IMR-90 (cell line): ENCODE data around the gene ZNF691. TPM values are rescaled to one million over a fixed set of nuclear protein-coding genes. Genes with fewer than 3 reads are reported as not detected.
"Not testable (repeated sequence)": the region's sequence is repeated elsewhere in the genome, so short reads cannot be mapped to it uniquely, and the experiment has no call there.

Experiments used
- ATAC-seq: fragments of 200-7000 bp; cut with Tn5 transposase; 2 replicates; pipeline ENCODE4 v1.9.1; 2020; ENCODE audit warnings: low read depth, mild to moderate bottlenecking, moderate library complexity
- BruUV-seq: library from RNA; stranded (reverse); fragments of 400-500 nt; replicated peaks from 2 replicates; lab custom pipeline; 2021; lab: Mats Ljungman, UMichigan
- CTCF ChIA-PET: fragments of 300-600 bp; formaldehyde crosslinking; extraction: SDS; loops from one replicate; lab custom pipeline; 2021; ENCODE audit warnings: antibody characterized with exemption; lab: Yijun Ruan, JAX
- POLR2A ChIA-PET: fragments of 300-600 bp; sonication (Branson Sonifier 250); formaldehyde crosslinking; loops from one replicate; lab custom pipeline; 2022; ENCODE audit warnings: antibody characterized with exemption; ENCODE audit not compliant: unreplicated experiment; lab: Charles Lee
- DNase-seq: peaks from one replicate; pipeline ENCODE4 v3.0.0; 2013
- H2AFZ ChIP-seq: replicated peaks from 2 replicates; pipeline ENCODE3; 2013; ENCODE audit warnings: low read length, mild to moderate bottlenecking; ENCODE audit not compliant: poor library complexity
- H2AK5ac ChIP-seq: 2 replicates; pipeline ENCODE4 v1.6.1; 2013; ENCODE audit warnings: low read depth, low read length, inconsistent platforms
- H2AK9ac ChIP-seq: replicated peaks from 2 replicates; pipeline ENCODE3; 2013; ENCODE audit warnings: mild to moderate bottlenecking, low read depth, low read length, moderate library complexity; ENCODE audit not compliant: poor library complexity
- H2BK120ac ChIP-seq: 2 replicates; pipeline ENCODE4 v1.6.1; 2013; ENCODE audit warnings: low read depth, low read length, inconsistent platforms
- H2BK15ac ChIP-seq: 3 replicates; pipeline ENCODE4 v1.6.1; 2013; ENCODE audit warnings: low read depth, low read length, inconsistent platforms
- H2BK20ac ChIP-seq: 2 replicates; pipeline ENCODE4 v1.6.1; 2013; ENCODE audit warnings: low read depth, mild to moderate bottlenecking, inconsistent platforms, low read length, moderate library complexity
- H2BK5ac ChIP-seq: 2 replicates; pipeline ENCODE4 v1.6.1; 2013; ENCODE audit warnings: mild to moderate bottlenecking, low read depth, low read length, inconsistent platforms; ENCODE audit not compliant: poor library complexity, severe bottlenecking
- H3K14ac ChIP-seq: replicated peaks from 2 replicates; pipeline ENCODE4 v1.6.1; 2013; ENCODE audit warnings: low read depth, low read length, inconsistent platforms
- H3K18ac ChIP-seq: 2 replicates; pipeline ENCODE4 v1.6.1; 2013; ENCODE audit warnings: low read depth, low read length, control low read depth
- H3K23ac ChIP-seq: 2 replicates; pipeline ENCODE4 v1.6.1; 2013; ENCODE audit warnings: low read depth, low read length, inconsistent platforms
- H3K27ac ChIP-seq: 2 replicates; pipeline ENCODE4 v1.5.1; 2013; ENCODE audit warnings: mild to moderate bottlenecking, control low read depth, low read length; ENCODE audit not compliant: insufficient read depth
- H3K27me3 ChIP-seq: 2 replicates; pipeline ENCODE4 v1.6.1; 2013; ENCODE audit warnings: low read length; ENCODE audit not compliant: control insufficient read depth, insufficient read depth
- H3K36me3 ChIP-seq: 2 replicates; pipeline ENCODE4 v1.6.1; 2013; ENCODE audit warnings: low read length, mixed read lengths; ENCODE audit not compliant: control insufficient read depth, insufficient read depth
- H3K4ac ChIP-seq: 2 replicates; pipeline ENCODE4 v1.6.1; 2013; ENCODE audit warnings: low read depth, low read length, inconsistent platforms
- H3K4me1 ChIP-seq: 2 replicates; pipeline ENCODE4 v1.6.1; 2013; ENCODE audit warnings: low read length, mixed read lengths; ENCODE audit not compliant: control insufficient read depth, insufficient read depth
- H3K4me2 ChIP-seq: 2 replicates; pipeline ENCODE4 v1.6.1; 2013; ENCODE audit warnings: low read depth, mild to moderate bottlenecking, control low read depth, low read length, moderate library complexity
- H3K4me3 ChIP-seq: 2 replicates; pipeline ENCODE4 v1.5.1; 2013; ENCODE audit warnings: low read depth, mild to moderate bottlenecking, control low read depth, low read length, moderate library complexity; ENCODE audit not compliant: insufficient read depth
- H3K56ac ChIP-seq: 2 replicates; pipeline ENCODE4 v1.6.1; 2013; ENCODE audit warnings: low read length, inconsistent platforms; ENCODE audit not compliant: insufficient read depth; ENCODE audit errors: extremely low read depth
- H3K79me1 ChIP-seq, 2 experiments: 2 replicates each; pipeline ENCODE4 v1.6.1; 2013; ENCODE audit warnings: low read length in 2 of 2, inconsistent platforms in 1 of 2, low read depth in 1 of 2
- H3K9ac ChIP-seq: 2 replicates; pipeline ENCODE4 v1.6.1; 2013; ENCODE audit warnings: low read depth, low read length, control low read depth
- H3K9me1 ChIP-seq: 2 replicates; pipeline ENCODE4 v1.6.1; 2013; ENCODE audit warnings: low read length, inconsistent platforms; ENCODE audit not compliant: insufficient read depth
- H3K9me3 ChIP-seq: 2 replicates; pipeline ENCODE4 v1.6.1; 2013; ENCODE audit warnings: low read length; ENCODE audit not compliant: control insufficient read depth, insufficient read depth
- H4K20me1 ChIP-seq: 2 replicates; pipeline ENCODE4 v1.6.1; 2013; ENCODE audit warnings: low read length, inconsistent platforms; ENCODE audit not compliant: insufficient read depth
- H4K5ac ChIP-seq: 2 replicates; pipeline ENCODE4 v1.6.1; 2013; ENCODE audit warnings: mild to moderate bottlenecking, low read depth, low read length, control low read depth
- H4K8ac ChIP-seq, 2 experiments: 2 replicates each; pipeline ENCODE4 v1.6.1; 2013; ENCODE audit warnings: low read depth in 2 of 2, low read length in 2 of 2, control low read depth in 1 of 2, inconsistent platforms in 1 of 2
- H4K91ac ChIP-seq: 2 replicates; pipeline ENCODE4 v1.6.1; 2013; ENCODE audit warnings: low read depth, low read length, inconsistent platforms; ENCODE audit not compliant: insufficient read depth
- WGBS, 2 experiments: methylation state at CpG; one replicate each; pipeline versions ENCODE4 v1.1.5 to v1.1.7; 2013; ENCODE audit warnings: missing lambda C conversion rate in 2 of 2; ENCODE audit not compliant: insufficient read length in 1 of 2; ENCODE audit errors: extremely low coverage in 2 of 2; 5-methylcytosine and 5-hydroxymethylcytosine counted together
- dilution Hi-C: fragments of 300-500 bp; cut with HindIII; formaldehyde crosslinking; loops from one replicate; pipeline ENCODE4 v1.14.3; 2018; ENCODE audit warnings: low sequenced_read_pairs; ENCODE audit not compliant: unreplicated experiment
- in situ Hi-C: fragments of 300-500 bp; cut with MboI; formaldehyde crosslinking; loops from 3 replicates; pipeline ENCODE4 v1.14.3; 2019; ENCODE audit warnings: low sequenced_read_pairs, inconsistent platforms, mixed read lengths
- intact Hi-C: fragments of 100-400 bp; cut with micrococcal nuclease; formaldehyde crosslinking; loops from 2 replicates; pipeline ENCODE4 v1.10.0; 2022
- polyA plus RNA-seq, 3 experiments: library from polyadenylated mRNA; depleted of rRNA; stranded (reverse); fragments of >200 nt; gene quantifications; 2 replicates each; pipeline ENCODE4 v1.2.3, GENCODE V29; 2012; ENCODE audit warnings: low replicate concordance in 1 of 3
- total RNA-seq: library from RNA; depleted of rRNA; stranded (reverse); fragments of >200 nt; gene quantifications from 2 replicates; pipeline ENCODE4 v1.2.3, GENCODE V29; 2012

Gene ZNF691
- total and polyA plus RNA-seq, 2 of the 4 experiments (the other 2 are of a cell fraction): 6.8 to 13.6 TPM

DNA sequence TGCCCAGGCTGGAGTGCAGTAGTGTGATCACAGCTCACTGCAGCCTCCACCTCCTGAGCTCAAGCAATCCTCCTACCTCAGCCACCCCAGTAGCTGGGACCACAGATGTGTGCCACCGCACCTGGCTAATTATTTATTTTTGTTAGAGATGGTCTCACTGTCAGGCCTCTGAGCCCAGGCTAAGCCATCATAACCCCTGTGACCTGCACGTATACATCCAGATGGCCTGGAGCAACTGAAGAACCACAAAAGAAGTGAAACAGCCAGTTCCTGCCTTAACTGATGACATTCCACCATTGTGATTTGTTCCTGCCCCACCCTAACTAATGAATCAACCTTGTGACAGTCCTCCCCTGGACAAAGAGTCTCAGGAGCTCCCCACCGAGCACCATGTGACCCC is 10.1 kb downstream of the ZNF691 start:
- H3K79me1 ChIP-seq, CTCF ChIA-PET, H3K4ac ChIP-seq, in situ Hi-C loops, H3K9ac ChIP-seq, H4K20me1 ChIP-seq, H3K4me1 ChIP-seq, H3K4me3 ChIP-seq, H3K56ac ChIP-seq, H2AK5ac ChIP-seq, BruUV-seq, ATAC-seq, H3K36me3 ChIP-seq, H3K27me3 ChIP-seq, H2BK15ac ChIP-seq, H3K18ac ChIP-seq, H2BK5ac ChIP-seq, POLR2A ChIA-PET, H3K4me2 ChIP-seq, H4K91ac ChIP-seq, H3K9me1 ChIP-seq, H3K23ac ChIP-seq, H2AFZ ChIP-seq, H2AK9ac ChIP-seq, H2BK20ac ChIP-seq, intact Hi-C loops, DNase-seq, dilution Hi-C loops, H4K8ac ChIP-seq, H3K14ac ChIP-seq, H4K5ac ChIP-seq, H3K27ac ChIP-seq, H2BK120ac ChIP-seq: not testable (repeated sequence)
- no CpG with 5 or more reads among the region's 3 CpGs for WGBS, 2 experiments
- peaks cover 10% of the 10 kb centered on the region for H3K9me3 ChIP-seq

DNA sequence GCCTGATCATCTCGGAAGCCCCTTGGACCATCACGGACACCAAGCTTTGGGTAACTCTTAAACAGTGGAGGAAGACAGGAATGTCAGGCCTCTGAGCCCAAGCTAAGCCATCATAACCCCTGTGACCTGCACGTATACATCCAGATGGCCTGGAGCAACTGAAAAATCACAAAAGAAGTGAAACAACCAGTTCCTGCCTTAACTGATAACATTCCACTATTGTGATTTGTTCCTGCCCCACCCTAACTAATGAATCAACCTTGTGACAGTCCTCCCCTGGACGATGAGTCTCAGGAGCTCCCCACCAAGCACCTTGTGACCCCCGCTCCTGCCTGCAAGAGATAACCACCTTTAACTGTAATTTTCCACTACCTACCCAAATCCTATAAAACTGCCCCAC is 13.0 kb downstream of the ZNF691 start:
- H3K36me3 ChIP-seq, H3K79me1 ChIP-seq, H3K4me1 ChIP-seq, ATAC-seq, H3K4me3 ChIP-seq, H4K8ac ChIP-seq, H3K9ac ChIP-seq, H3K14ac ChIP-seq, H4K5ac ChIP-seq, DNase-seq, H3K9me1 ChIP-seq, H2AFZ ChIP-seq, H2BK15ac ChIP-seq, H4K20me1 ChIP-seq, H2BK120ac ChIP-seq, H3K18ac ChIP-seq, H2BK20ac ChIP-seq, H3K9me3 ChIP-seq, H3K27ac ChIP-seq, H2AK5ac ChIP-seq, H3K56ac ChIP-seq, BruUV-seq, H3K4ac ChIP-seq, H3K23ac ChIP-seq, POLR2A ChIA-PET, H3K27me3 ChIP-seq, intact Hi-C loops, in situ Hi-C loops, dilution Hi-C loops, H2AK9ac ChIP-seq, H2BK5ac ChIP-seq, H4K91ac ChIP-seq, H3K4me2 ChIP-seq, CTCF ChIA-PET: not testable (repeated sequence)
- 90% methylated on average over 3 of the region's 5 CpGs; no CpG with 5 or more reads in 1 of the 2 experiments for WGBS, 2 experiments
